ENCODE data around the gene BRIP1.

The BRIP1 gene

DNA sequence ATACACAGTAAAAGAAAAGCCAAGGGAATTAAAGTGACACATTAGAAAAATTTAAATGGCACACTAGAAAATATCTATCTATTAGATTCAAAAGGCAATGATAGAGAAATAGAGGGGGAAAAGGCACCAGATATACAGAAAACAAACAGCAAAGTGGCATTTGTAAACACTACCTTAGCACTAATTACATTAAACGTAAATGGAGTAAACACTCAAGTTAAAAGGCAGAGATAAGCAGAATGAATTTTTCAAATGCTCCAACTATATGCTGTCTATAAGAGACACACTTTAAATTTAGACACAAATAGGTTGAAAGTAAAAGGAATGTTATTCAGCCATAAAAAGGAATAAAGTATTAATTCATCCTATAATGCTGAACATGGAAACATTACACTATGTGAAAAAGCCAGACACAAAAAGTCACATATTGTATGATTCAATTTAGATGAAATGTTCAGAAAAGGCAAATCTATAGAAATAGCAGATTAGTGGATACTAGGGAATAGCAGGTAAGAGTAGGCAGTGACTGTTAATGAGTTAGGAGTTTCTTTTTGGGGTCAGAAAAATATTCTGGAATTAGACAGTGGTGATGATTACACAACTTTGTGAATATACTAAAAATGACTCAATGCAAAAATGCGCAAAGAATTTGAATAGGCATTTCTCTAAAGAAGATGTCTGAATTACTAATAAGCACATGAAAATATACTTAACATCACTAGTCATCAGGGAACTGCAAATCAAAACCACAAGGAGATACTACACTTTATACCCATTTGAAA lies 92.4 kb downstream of the BRIP1 start:
- no peak overlapping the region for H3K27ac ChIP-seq (ENCODE audit: insufficient read depth, low read depth, low read length, poor library complexity, severe bottlenecking)
- no peak overlapping the region for H3K4me3 ChIP-seq (ENCODE audit: insufficient read depth, low read depth, low read length)
- no peaks in the 10 kb centered on the region for H3K4me1 ChIP-seq (ENCODE audit: control insufficient read depth, insufficient read depth, low read length)
- H3K9me3 ChIP-seq (ENCODE audit: control insufficient read depth, low read length), result peaks cover 7% of the 10 kb centered on the region
- H3K27me3 ChIP-seq (ENCODE audit: control insufficient read depth, insufficient read depth, low read length, poor library complexity, severe bottlenecking), result no peaks in the 10 kb centered on the region
- WGBS, 2 experiments, result 90 to 92% methylated on average over 2 of the region's 2 CpGs
- H3K36me3 ChIP-seq (ENCODE audit: control insufficient read depth, insufficient read depth, low read length), result peaks cover 21% of the 10 kb centered on the region

DNA sequence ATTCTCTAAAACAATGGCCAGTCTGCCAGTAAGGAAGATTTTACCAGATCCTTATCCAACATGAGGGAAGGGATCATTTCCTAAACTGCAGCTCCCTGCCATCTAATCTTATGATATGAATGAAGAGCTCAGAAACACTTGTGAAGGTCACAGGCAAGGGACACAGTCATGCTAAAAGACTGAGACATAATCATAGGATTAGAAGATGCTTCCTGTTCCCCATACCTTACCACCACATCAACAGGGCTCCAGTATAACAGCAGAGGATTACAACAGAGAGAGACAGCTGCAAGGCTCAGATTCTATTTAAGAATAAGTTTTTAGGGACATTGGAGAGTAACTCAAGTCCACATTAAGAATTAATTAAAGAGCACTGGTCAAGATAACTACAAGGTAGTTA lies 93.3 kb downstream of the BRIP1 start:
- H3K9me3 ChIP-seq (ENCODE audit: control insufficient read depth, low read length), result peaks cover 7% of the 10 kb centered on the region
- no peaks in the 10 kb centered on the region for H3K4me1 ChIP-seq (ENCODE audit: control insufficient read depth, insufficient read depth, low read length)
- H3K27me3 ChIP-seq (ENCODE audit: control insufficient read depth, insufficient read depth, low read length, poor library complexity, severe bottlenecking), result no peaks in the 10 kb centered on the region
- no peak overlapping the region for H3K4me3 ChIP-seq (ENCODE audit: insufficient read depth, low read depth, low read length)
- H3K36me3 ChIP-seq (ENCODE audit: control insufficient read depth, insufficient read depth, low read length), result peaks cover 21% of the 10 kb centered on the region
- no peak overlapping the region for H3K27ac ChIP-seq (ENCODE audit: insufficient read depth, low read depth, low read length, poor library complexity, severe bottlenecking)

DNA sequence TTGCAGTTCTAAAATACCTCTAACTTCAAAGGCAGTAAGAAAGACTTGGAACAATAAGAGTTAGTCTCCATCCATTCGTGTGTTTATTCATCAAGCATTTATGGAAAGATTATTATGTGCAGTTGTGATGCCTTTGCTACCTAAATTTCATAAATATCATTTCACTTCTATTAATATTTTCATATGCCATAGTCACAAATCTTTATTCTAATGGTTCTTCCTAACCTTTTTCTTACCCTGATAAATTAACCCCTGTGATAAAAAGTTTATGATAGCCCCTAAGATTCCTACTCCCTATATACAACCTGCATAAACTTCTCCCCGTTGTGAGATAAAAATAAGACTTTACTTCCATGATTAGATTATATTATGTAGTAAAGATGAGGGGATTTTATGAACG lies 94.9 kb downstream of the BRIP1 start:
- 73 to 100% methylated on average over 1 to 2 of the region's 3 CpGs for WGBS, 2 experiments
- no peak overlapping the region for H3K4me3 ChIP-seq (ENCODE audit: insufficient read depth, low read depth, low read length)
- no peak overlapping the region for H3K27ac ChIP-seq (ENCODE audit: insufficient read depth, low read depth, low read length, poor library complexity, severe bottlenecking)
- H3K36me3 ChIP-seq (ENCODE audit: control insufficient read depth, insufficient read depth, low read length), result peaks cover 21% of the 10 kb centered on the region
- no peaks in the 10 kb centered on the region for H3K4me1 ChIP-seq (ENCODE audit: control insufficient read depth, insufficient read depth, low read length)
- peaks cover 7% of the 10 kb centered on the region for H3K9me3 ChIP-seq (ENCODE audit: control insufficient read depth, low read length)
- no peaks in the 10 kb centered on the region for H3K27me3 ChIP-seq (ENCODE audit: control insufficient read depth, insufficient read depth, low read length, poor library complexity, severe bottlenecking)

DNA sequence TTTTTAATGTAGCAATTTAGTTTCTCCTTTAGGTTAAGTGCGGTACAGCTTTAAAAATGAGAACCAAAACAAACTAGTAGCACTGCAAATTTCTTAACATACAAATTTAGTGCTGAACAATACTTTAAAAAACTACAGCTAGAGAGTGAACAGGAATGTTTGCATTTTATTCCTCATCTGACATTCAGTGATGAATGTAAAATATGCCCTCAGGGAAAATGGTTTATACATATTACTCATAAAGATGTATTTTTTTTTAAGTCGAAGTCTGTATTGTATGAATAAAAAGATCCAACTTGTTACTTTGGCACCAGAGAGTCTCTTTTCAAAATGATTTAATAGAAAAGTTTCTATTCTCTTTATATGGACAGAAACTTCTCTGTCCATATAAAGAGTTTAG lies 96.8 kb downstream of the BRIP1 start:
- no peaks in the 10 kb centered on the region for H3K27me3 ChIP-seq (ENCODE audit: control insufficient read depth, insufficient read depth, low read length, poor library complexity, severe bottlenecking)
- WGBS, 2 experiments, result 75 to 100% methylated on average over 1 to 2 of the region's 2 CpGs
- peaks cover 16% of the 10 kb centered on the region for H3K36me3 ChIP-seq (ENCODE audit: control insufficient read depth, insufficient read depth, low read length)
- H3K4me1 ChIP-seq (ENCODE audit: control insufficient read depth, insufficient read depth, low read length), result no peaks in the 10 kb centered on the region
- no peak overlapping the region for H3K4me3 ChIP-seq (ENCODE audit: insufficient read depth, low read depth, low read length)
- no peak overlapping the region for H3K27ac ChIP-seq (ENCODE audit: insufficient read depth, low read depth, low read length, poor library complexity, severe bottlenecking)
- peaks cover 5% of the 10 kb centered on the region for H3K9me3 ChIP-seq (ENCODE audit: control insufficient read depth, low read length)

DNA sequence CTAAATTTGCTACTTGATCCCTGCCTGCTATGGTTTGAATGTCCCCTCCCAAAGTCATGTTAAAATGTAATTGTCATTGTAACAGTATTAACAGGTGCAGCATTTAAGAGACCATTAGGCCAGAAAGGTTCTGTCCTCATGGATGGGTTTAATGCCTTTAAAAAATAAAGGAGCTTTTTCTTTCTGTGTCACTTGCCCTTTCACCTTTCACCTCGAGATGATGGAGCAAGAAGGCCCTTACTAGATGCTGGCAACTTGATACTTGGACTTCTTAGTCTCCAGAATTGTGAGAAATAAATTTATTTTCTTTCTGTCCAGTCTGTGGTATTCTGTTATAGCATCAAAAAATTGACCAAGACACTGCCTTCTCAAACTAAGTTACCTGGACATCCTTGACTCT lies 98.5 kb downstream of the BRIP1 start:
- H3K9me3 ChIP-seq (ENCODE audit: control insufficient read depth, low read length), result no peaks in the 10 kb centered on the region

DNA sequence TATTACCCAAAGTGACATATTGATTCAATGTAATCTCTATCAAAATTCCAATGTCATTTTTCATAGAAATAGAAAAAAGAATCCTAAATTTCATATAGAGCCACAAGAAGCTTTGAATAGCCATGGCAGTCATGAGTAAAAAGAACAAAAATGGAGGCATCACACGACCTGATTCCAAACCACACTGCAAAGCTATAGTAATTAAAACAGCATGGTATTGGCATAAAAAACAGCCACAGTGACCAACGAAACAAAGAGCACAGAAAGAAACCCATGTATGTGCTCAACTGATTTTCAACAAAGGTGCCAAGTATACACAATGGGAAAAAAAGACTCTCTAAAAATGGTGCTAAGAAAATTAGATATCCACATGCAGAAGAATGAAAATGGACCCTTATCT lies 101.5 kb downstream of the BRIP1 start:
- Histone ChIP-seq H3K9me3 (ENCODE audit: control insufficient read depth, low read length) (no peaks in the 10 kb centered on the region), H3K36me3 (ENCODE audit: control insufficient read depth, insufficient read depth, low read length) (no peaks in the 10 kb centered on the region), H3K4me1 (ENCODE audit: control insufficient read depth, insufficient read depth, low read length) (no peaks in the 10 kb centered on the region), H3K4me3 (ENCODE audit: insufficient read depth, low read depth, low read length) (no peak overlapping the region), H3K27ac (ENCODE audit: insufficient read depth, low read depth, low read length, poor library complexity, severe bottlenecking) (no peak overlapping the region), H3K27me3 (ENCODE audit: control insufficient read depth, insufficient read depth, low read length, poor library complexity, severe bottlenecking) (no peaks in the 10 kb centered on the region)
- WGBS, 2 experiments, result 90 to 95% methylated on average over 2 of the region's 2 CpGs

More for the DNA sequence above, 98.5 kb downstream of the BRIP1 start:
- Histone ChIP-seq H3K27me3 (ENCODE audit: control insufficient read depth, insufficient read depth, low read length, poor library complexity, severe bottlenecking) (no peaks in the 10 kb centered on the region), H3K4me3 (ENCODE audit: insufficient read depth, low read depth, low read length) (no peak overlapping the region), H3K36me3 (ENCODE audit: control insufficient read depth, insufficient read depth, low read length) (peaks cover 4% of the 10 kb centered on the region), H3K4me1 (ENCODE audit: control insufficient read depth, insufficient read depth, low read length) (no peaks in the 10 kb centered on the region), H3K27ac (ENCODE audit: insufficient read depth, low read depth, low read length, poor library complexity, severe bottlenecking) (no peak overlapping the region)
- 100% methylated on average over 1 of the region's 1 CpG for WGBS, 2 experiments

DNA sequence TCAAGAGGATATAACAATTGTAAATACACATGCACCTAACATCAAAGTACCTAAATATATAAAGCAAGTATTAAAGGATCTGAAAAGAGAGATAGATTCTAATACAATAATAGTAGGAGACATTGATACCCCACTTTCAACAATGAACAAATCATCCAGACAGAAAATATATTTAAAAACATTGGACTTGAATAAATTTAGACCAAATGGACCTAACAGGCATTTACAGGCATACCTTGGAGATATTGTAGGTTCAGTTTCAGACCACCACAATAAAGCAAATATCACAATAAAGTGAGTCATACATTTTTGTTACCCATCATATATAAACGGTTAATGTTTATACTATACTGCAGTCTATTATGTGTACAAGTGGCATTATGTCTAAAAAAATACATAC lies 104.0 kb downstream of the BRIP1 start:
- Histone ChIP-seq H3K4me3 (ENCODE audit: insufficient read depth, low read depth, low read length) (no peak overlapping the region), H3K4me1 (ENCODE audit: control insufficient read depth, insufficient read depth, low read length) (no peaks in the 10 kb centered on the region), H3K36me3 (ENCODE audit: control insufficient read depth, insufficient read depth, low read length) (no peaks in the 10 kb centered on the region), H3K9me3 (ENCODE audit: control insufficient read depth, low read length) (no peaks in the 10 kb centered on the region), H3K27me3 (ENCODE audit: control insufficient read depth, insufficient read depth, low read length, poor library complexity, severe bottlenecking) (no peaks in the 10 kb centered on the region), H3K27ac (ENCODE audit: insufficient read depth, low read depth, low read length, poor library complexity, severe bottlenecking) (no peak overlapping the region)
- 80% methylated on average over 1 of the region's 1 CpG; no CpG with 5 or more reads in 1 of the 2 experiments for WGBS, 2 experiments

DNA sequence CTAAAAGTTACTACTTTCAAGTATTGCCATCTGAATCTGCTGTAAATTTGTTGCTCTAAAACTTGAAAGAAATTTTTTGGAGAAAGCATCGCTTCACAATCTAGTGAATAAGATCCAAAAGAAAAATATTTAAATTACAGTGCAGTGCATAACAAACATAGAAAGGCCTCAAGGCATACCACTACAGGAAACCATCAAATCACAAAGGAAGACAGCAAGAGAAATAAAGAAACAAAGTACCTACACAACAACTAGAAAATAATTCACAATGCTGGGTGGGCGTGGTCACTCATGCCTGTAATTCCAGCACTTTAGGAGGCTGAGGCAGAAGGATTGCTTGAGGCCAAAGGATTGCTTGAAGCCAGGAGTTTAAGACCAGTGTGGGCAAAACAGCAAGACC lies 104.9 kb downstream of the BRIP1 start:
- Histone ChIP-seq H3K27me3 (ENCODE audit: control insufficient read depth, insufficient read depth, low read length, poor library complexity, severe bottlenecking) (no peaks in the 10 kb centered on the region), H3K4me3 (ENCODE audit: insufficient read depth, low read depth, low read length) (no peak overlapping the region), H3K36me3 (ENCODE audit: control insufficient read depth, insufficient read depth, low read length) (no peaks in the 10 kb centered on the region), H3K27ac (ENCODE audit: insufficient read depth, low read depth, low read length, poor library complexity, severe bottlenecking) (no peak overlapping the region), H3K9me3 (ENCODE audit: control insufficient read depth, low read length) (no peaks in the 10 kb centered on the region), H3K4me1 (ENCODE audit: control insufficient read depth, insufficient read depth, low read length) (no peaks in the 10 kb centered on the region)
- WGBS, 2 experiments, result 91 to 96% methylated on average over 1 to 2 of the region's 2 CpGs

DNA sequence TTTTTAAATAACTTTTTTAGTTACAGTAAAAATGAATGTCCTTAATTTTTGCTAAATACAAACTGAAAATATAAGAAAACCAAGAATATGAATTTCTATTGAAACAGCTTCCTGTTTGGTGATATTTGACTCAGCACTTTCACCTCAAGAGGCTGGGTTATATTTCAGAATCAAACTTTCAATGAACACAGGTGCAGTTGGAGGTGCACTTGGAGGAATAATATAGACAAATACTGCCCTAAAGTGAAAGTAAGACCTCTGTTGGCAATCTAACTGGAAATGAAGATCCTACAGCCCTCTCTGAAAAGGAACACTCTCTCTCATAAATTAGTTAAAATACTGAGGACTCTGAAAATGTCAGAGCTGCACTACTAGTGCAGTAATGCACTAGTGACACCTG lies 106.2 kb downstream of the BRIP1 start:
- H3K36me3 ChIP-seq (ENCODE audit: control insufficient read depth, insufficient read depth, low read length), result no peaks in the 10 kb centered on the region
- H3K27me3 ChIP-seq (ENCODE audit: control insufficient read depth, insufficient read depth, low read length, poor library complexity, severe bottlenecking), result no peaks in the 10 kb centered on the region

DNA sequence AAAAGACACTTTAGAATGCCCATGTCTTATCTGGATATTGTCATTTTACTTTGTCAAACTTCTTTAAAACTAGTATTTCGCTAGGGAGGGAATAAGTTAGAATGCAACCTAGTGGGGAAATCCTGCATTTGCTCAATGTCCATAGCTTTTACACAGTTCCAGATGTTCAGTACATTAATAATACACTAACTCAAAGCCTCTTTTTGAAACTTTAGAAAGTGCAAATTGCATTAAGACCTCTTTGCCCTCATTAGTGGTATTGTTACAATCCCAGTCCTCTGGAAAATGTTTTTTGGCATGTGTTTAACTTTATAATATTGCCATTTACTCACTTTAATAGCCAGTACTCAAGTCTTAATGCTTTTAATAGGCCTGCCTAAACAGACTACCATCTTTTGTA lies 106.8 kb downstream of the BRIP1 start:
- no peaks in the 10 kb centered on the region for H3K27me3 ChIP-seq (ENCODE audit: control insufficient read depth, insufficient read depth, low read length, poor library complexity, severe bottlenecking)
- H3K4me3 ChIP-seq (ENCODE audit: insufficient read depth, low read depth, low read length), result no peak overlapping the region
- no peaks in the 10 kb centered on the region for H3K4me1 ChIP-seq (ENCODE audit: control insufficient read depth, insufficient read depth, low read length)
- H3K9me3 ChIP-seq (ENCODE audit: control insufficient read depth, low read length), result no peaks in the 10 kb centered on the region
- H3K36me3 ChIP-seq (ENCODE audit: control insufficient read depth, insufficient read depth, low read length), result no peaks in the 10 kb centered on the region
- WGBS, 2 experiments, result 100% methylated on average over 1 of the region's 1 CpG
- H3K27ac ChIP-seq (ENCODE audit: insufficient read depth, low read depth, low read length, poor library complexity, severe bottlenecking), result no peak overlapping the region

More for the DNA sequence above, 106.2 kb downstream of the BRIP1 start:
- H3K4me3 ChIP-seq (ENCODE audit: insufficient read depth, low read depth, low read length), result no peak overlapping the region
- H3K4me1 ChIP-seq (ENCODE audit: control insufficient read depth, insufficient read depth, low read length), result no peaks in the 10 kb centered on the region
- H3K9me3 ChIP-seq (ENCODE audit: control insufficient read depth, low read length), result no peaks in the 10 kb centered on the region
- H3K27ac ChIP-seq (ENCODE audit: insufficient read depth, low read depth, low read length, poor library complexity, severe bottlenecking), result no peak overlapping the region

DNA sequence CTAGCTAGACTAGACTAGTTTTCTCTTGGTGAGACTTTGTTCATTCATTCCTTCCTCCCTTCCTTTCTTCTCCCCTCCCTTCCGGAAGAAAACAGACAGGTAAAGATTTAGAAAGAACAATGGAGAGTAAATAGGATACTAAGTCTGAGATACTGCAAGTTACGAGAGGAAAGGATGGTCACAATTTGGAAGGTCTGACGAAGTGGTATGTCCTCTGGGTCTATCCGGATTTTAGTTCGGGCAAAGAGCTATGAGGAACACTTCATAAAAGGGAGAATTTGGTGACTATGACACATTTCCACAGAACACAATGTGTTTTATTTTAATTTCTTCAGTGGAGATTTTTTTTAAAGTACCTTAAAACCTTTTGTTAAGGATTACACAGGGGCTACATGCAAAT lies 107.7 kb downstream of the BRIP1 start:
- no peak overlapping the region for H3K4me3 ChIP-seq (ENCODE audit: insufficient read depth, low read depth, low read length)
- WGBS, 2 experiments, result 88 to 96% methylated on average over 4 to 5 of the region's 5 CpGs
- no peaks in the 10 kb centered on the region for H3K4me1 ChIP-seq (ENCODE audit: control insufficient read depth, insufficient read depth, low read length)
- no peaks in the 10 kb centered on the region for H3K36me3 ChIP-seq (ENCODE audit: control insufficient read depth, insufficient read depth, low read length)
- H3K9me3 ChIP-seq (ENCODE audit: control insufficient read depth, low read length), result no peaks in the 10 kb centered on the region
- no peak overlapping the region for H3K27ac ChIP-seq (ENCODE audit: insufficient read depth, low read depth, low read length, poor library complexity, severe bottlenecking)
- no peaks in the 10 kb centered on the region for H3K27me3 ChIP-seq (ENCODE audit: control insufficient read depth, insufficient read depth, low read length, poor library complexity, severe bottlenecking)

All from ectodermal cell (in vitro differentiated cells).